SU-DHL-6 (cell line): Measurements from ENCODE around the gene C19orf53.

Source experiments
- H2AFZ ChIP-seq: fragments of 200-600 bp; sonication (generic); 2 replicates; pipeline ENCODE4 v1.6.1; 2014; ENCODE audit warnings: low read depth, mild to moderate bottlenecking, moderate library complexity, mixed read lengths, antibody characterized with exemption, low read length; ENCODE audit not compliant: severe bottlenecking
- H3F3A ChIP-seq: fragments of 200-600 bp; shearing (Covaris generic); 2 replicates; pipeline ENCODE4 v1.6.0; 2016; ENCODE audit warnings: antibody characterized with exemption, mild to moderate bottlenecking; ENCODE audit not compliant: insufficient read depth
- H3K27ac ChIP-seq: fragments of 200-600 bp; sonication (generic); 2 replicates; pipeline ENCODE4 v1.5.1; 2016; ENCODE audit warnings: low read depth, mild to moderate bottlenecking, low read length, moderate library complexity, mixed read lengths
- H3K27me3 ChIP-seq: fragments of 200-600 bp; sonication (generic), shearing (Covaris generic); 2 replicates; pipeline ENCODE4 v1.6.0; 2014; ENCODE audit warnings: mild to moderate bottlenecking, low read length
- H3K36me3 ChIP-seq: fragments of 200-600 bp; sonication (generic); 2 replicates; pipeline ENCODE4 v1.6.1; 2014; ENCODE audit warnings: mild to moderate bottlenecking, low read length, mixed read lengths
- H3K4me2 ChIP-seq: fragments of 300-600, 200-600 bp; shearing (Covaris generic), sonication (generic); 2 replicates; pipeline ENCODE4 v1.6.0; 2014; ENCODE audit warnings: low read length, low read depth, mild to moderate bottlenecking; ENCODE audit not compliant: poor library complexity, severe bottlenecking
- H3K4me3 ChIP-seq: fragments of 200-600 bp; sonication (generic); 2 replicates; pipeline ENCODE4 v1.5.1; 2014; ENCODE audit warnings: antibody characterized with exemption, low read length, mild to moderate bottlenecking, mixed read lengths; ENCODE audit not compliant: insufficient read depth, poor library complexity, severe bottlenecking
- H3K79me2 ChIP-seq: fragments of 200-600 bp; sonication (generic); 2 replicates; pipeline ENCODE4 v1.6.1; 2014; ENCODE audit warnings: mild to moderate bottlenecking, low read length, moderate library complexity; ENCODE audit not compliant: insufficient read depth
- H3K9ac ChIP-seq: fragments of 200-600 bp; sonication (generic); 2 replicates; pipeline ENCODE4 v1.7.0; 2014; ENCODE audit warnings: mild to moderate bottlenecking, low read length
- H3K9me2 ChIP-seq: fragments of 200-600 bp; sonication (generic); replicated peaks from 2 replicates; pipeline ENCODE4 v1.6.1; 2014; ENCODE audit warnings: low read length; ENCODE audit not compliant: insufficient read depth
- H3K9me3 ChIP-seq: fragments of 200-600 bp; sonication (generic); 2 replicates; pipeline ENCODE4 v1.6.1; 2014; ENCODE audit warnings: low read length, mixed read lengths; ENCODE audit not compliant: insufficient read depth
- H4K20me1 ChIP-seq: fragments of 200-600 bp; sonication (generic); 2 replicates; pipeline ENCODE4 v1.6.1; 2014; ENCODE audit warnings: low read depth, mild to moderate bottlenecking, antibody characterized with exemption, low read length, moderate library complexity, mixed read lengths
- EZH2phosphoT487 ChIP-seq: fragments of 200-600 bp; sonication (generic), shearing (Covaris generic); conservative IDR thresholded peaks from 2 replicates; pipeline ENCODE4 v1.6.1; 2018; ENCODE audit warnings: mild to moderate bottlenecking, antibody characterized with exemption, low read length, moderate library complexity, mixed read lengths
- TF ChIP-seq, protein P1 (sequence below): fragments of 200-600 bp; sonication (generic); IDR thresholded peaks from one replicate; pipeline ENCODE4 v1.5.1; 2017; ENCODE audit warnings: antibody characterized with exemption, mild to moderate bottlenecking, low read length, moderate library complexity; ENCODE audit not compliant: insufficient read depth, poor library complexity, severe bottlenecking

C19orf53 gene

GRCh38 chr19:13758795-13759194, 15.5 kb upstream of the C19orf53 start:
- Histone ChIP-seq H3K9me2 (no peaks in the 10 kb centered on the region), H3K36me3 (0 out of 2 replicates have a peak, but pooled peaks cover 5% of the 10 kb centered on the region)

DNA sequence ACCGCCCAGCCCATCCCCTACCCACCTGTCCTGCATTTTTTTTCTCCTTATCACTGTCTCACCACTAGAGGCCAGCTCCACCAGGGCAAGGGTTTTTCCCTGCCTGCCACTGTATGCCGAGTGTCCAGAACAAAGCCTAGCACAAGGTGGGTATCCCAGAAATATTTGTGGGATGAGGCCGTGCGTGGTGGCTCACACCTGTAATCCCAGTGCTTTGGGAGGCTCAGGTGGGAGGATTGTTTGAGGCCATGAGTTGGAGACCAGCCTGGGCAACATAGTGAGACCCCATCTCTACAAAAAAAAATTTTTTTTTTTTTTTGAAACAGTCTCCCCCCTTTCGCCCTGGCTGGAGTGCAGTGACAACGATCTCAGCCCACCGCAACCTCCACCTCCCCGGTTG, 12.8 kb upstream of the C19orf53 start:
- Histone ChIP-seq H2AFZ (no peak overlapping the region), H3K9me2 (no peaks in the 10 kb centered on the region), H3K36me3 (0 out of 2 replicates have a peak, but pooled peaks cover 2% of the 10 kb centered on the region), H3K79me2 (no peaks in the 10 kb centered on the region), H3K4me3 (no peak overlapping the region), H3K9me3 (no peaks in the 10 kb centered on the region), H3K27ac (no peak overlapping the region), H3K9ac (no peak overlapping the region), H3F3A (0 out of 2 replicates have a peak, but pooled peaks cover 8% of the 10 kb centered on the region), H3K27me3 (no peaks in the 10 kb centered on the region), H3K4me2 (no peak overlapping the region), H4K20me1 (no peaks in the 10 kb centered on the region; the same call in 1 of the 2 replicates)
- TF ChIP-seq, protein P1, sequence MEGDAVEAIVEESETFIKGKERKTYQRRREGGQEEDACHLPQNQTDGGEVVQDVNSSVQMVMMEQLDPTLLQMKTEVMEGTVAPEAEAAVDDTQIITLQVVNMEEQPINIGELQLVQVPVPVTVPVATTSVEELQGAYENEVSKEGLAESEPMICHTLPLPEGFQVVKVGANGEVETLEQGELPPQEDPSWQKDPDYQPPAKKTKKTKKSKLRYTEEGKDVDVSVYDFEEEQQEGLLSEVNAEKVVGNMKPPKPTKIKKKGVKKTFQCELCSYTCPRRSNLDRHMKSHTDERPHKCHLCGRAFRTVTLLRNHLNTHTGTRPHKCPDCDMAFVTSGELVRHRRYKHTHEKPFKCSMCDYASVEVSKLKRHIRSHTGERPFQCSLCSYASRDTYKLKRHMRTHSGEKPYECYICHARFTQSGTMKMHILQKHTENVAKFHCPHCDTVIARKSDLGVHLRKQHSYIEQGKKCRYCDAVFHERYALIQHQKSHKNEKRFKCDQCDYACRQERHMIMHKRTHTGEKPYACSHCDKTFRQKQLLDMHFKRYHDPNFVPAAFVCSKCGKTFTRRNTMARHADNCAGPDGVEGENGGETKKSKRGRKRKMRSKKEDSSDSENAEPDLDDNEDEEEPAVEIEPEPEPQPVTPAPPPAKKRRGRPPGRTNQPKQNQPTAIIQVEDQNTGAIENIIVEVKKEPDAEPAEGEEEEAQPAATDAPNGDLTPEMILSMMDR = no peak
- TF ChIP-seq EZH2phosphoT487 = no peak

More at GRCh38 chr19:13758795-13759194, 15.5 kb upstream of the C19orf53 start:
- no peaks in the 10 kb centered on the region for H3K79me2 ChIP-seq
- no peaks in the 10 kb centered on the region for H3K27me3 ChIP-seq
- H3K9ac ChIP-seq = no peak overlapping the region
- no peaks in the 10 kb centered on the region for H3K9me3 ChIP-seq
- H2AFZ ChIP-seq = no peak overlapping the region
- H3K27ac ChIP-seq = no peak overlapping the region
- no peak for TF ChIP-seq EZH2phosphoT487
- TF ChIP-seq, protein P1 = no peak
- no peaks in the 10 kb centered on the region for H4K20me1 ChIP-seq
- no peak overlapping the region for H3K4me2 ChIP-seq
- no peaks in the 10 kb centered on the region for H3F3A ChIP-seq
- no peak overlapping the region for H3K4me3 ChIP-seq

DNA sequence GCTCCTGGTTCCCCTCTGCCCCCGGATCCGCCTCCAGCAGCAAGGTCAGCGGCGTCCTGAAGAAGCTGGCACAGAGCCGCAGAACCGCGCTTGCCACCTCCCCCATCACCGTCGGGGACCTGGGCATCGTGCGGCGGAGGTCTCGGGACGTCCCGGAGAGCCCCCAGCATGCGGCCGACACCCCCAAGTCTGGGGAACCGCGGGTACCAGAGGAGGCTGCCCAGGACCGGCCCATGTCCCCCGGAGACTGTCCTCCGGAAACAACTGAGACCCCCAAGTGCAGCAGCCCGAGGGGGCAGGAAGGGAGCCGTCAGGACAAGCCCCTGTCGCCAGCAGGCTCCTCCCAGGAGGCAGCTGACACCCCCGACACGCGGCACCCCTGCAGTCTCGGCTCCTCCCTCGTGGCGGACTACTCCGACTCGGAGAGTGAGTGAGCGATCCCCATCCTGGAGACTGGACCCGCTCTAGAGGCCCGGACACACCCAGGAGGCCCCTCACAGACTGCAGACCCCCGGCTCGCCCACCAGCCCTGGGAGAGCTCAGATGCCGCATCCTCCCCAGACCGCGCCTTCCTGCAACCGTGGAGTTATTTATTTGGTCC, 11.5 kb upstream of the C19orf53 start:
- no peaks in the 10 kb centered on the region for H3K9me3 ChIP-seq
- no peaks in the 10 kb centered on the region for H3K27me3 ChIP-seq
- 0 out of 2 replicates have a peak, but pooled peaks cover 2% of the 10 kb centered on the region for H3K36me3 ChIP-seq
- 0 out of 2 replicates have a peak, but pooled peaks cover 8% of the 10 kb centered on the region for H3F3A ChIP-seq
- TF ChIP-seq, protein P1 = no peak
- TF ChIP-seq EZH2phosphoT487 = no peak
- no peaks in the 10 kb centered on the region for H3K79me2 ChIP-seq
- H4K20me1 ChIP-seq = no peaks in the 10 kb centered on the region; the same call in 1 of the 2 replicates
- no peak overlapping the region for H3K27ac ChIP-seq
- H3K4me3 ChIP-seq = no peak overlapping the region
- no peak overlapping the region for H2AFZ ChIP-seq
- no peaks in the 10 kb centered on the region for H3K9me2 ChIP-seq
- no peak overlapping the region for H3K4me2 ChIP-seq
- no peak overlapping the region for H3K9ac ChIP-seq
